ENCODE results near the gene DARS1.

DARS1 gene

DNA sequence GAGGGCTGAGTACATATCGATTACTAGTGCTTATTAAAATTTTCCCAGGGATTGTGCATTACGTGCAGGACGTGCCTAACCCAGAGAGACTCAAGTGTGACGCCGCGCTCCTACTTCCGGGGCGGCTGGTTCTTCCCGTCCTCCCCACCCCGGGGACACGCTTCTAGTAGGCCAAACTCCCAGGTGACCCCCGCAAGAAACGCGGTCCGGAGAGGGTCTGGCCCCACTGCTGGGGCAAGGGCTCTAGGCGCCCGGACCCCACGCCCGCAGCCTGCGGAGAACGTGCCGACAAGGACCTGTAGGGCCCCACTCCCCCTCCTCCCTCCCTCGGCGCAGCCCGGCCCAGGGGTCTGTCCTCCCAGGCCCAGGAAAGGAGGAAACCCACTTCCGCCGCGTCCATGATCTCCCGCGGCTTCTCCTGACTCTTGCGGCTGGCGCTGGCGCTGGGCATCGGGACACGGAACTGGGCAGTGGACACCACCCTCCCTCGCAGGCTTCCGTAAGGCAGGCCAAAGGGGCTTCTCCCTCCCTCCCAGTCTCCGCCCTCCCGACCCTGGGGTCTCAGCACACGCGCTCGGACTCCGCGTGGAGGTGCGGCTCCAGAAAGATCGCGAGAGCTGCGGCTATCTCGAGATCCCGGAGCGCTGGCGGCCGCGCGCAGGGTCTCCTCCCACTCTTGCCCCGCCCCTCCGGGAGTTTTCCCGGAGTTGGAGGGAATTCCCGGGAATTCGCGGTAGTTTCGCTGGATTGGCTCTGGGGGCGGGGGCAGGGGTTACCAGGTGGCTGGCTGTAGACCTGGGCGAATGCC, at the start of gene DARS1:
Gene DARS1, minus strand, starts transcription at position 609 of the 808 bp plus-strand sequence. Its CDS starts 158 bp downstream, at position 451.
- DNase-seq (ENCODE audit: low read depth, low spot score) = peak; percentile 77

DNA sequence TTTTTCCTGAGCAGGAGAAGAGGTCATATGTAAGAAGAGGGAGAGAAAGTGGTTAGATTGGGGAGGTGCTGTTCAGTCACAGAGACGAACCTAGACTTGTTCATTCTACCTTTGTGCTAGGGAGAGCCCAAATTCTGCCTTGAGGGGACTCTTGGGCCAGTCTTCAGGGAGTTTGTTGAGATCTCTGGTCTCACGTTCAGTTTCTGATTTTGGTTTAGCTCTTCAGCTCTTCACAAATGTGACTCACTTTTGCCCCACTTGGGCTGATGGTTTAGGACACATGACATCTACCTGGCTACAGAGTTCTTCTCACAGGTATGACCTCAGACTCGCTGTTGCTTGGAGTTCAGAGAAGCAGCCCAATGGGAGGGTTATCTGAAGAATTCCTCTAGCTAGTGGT, 49.2 kb upstream of the DARS1 start:
- DNase-seq (ENCODE audit: low read depth, low spot score) = no peak

GRCh38 chr2:136032817-136033535, 47.5 kb upstream of the DARS1 start:
- DNase-seq (ENCODE audit: low read depth, low spot score) = no peak

DNA sequence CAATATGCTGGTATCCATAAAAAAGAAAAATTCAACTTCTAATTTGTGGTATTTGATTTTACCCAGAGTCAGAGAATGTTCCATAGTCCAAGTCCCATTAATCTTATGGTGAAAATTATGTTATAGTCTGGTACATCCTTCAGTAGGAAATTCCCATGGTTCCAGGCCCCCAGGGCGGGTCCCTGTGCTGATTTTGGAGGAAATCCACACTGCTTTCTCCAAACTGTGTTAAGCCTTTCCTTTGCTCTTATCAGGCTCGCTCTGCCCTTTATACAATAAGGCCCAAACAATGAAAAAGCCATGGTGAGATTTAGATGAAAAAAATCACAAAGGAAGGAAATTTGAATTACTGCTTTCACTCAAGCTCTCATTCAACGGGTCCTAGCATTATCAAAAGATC, 46.8 kb upstream of the DARS1 start:
- DNase-seq (ENCODE audit: low read depth, low spot score) = no peak

- no peak for DNase-seq (ENCODE audit: low read depth, low spot score)
Observed at GRCh38 chr2:136031711-136032110, 46.3 kb upstream of the DARS1 start.

DNA sequence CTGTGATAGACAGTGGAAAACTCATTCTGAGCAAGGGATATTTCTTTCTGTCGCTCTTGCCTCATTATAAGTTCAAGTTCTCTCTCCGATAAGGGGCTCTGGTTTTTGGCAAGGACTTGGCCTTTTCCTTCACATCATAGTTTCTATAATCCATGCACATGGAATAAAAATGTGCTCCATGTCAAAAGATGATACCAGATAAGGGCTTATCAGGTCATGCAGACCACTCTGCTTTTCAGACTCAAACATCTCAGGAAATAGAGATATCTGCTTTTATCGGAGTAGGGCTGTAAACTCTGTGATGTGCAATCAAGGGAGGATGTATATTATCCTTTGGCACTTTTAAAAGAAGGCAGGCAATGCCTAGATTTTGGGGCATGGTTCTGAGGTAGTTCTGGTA, 45.0 kb upstream of the DARS1 start:
- no peak for DNase-seq (ENCODE audit: low read depth, low spot score)

DNA sequence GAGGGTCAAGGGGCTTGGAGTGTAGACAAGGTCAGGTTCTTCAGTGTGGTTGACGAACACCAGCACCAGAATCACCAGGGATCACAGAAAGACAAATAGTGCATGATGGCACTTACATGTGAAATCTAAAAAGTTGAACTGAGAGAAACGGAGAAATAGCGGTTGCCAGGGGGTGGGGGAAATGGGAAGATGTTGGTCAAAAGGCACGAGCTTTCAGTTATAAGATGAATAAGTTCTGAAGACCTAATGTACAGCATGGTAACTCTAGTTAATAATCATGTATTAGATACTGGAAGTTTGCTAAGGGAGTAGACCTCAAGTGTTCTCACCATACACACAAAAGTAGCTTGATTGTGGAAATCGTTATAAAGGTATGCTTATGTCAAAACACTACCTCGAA, 43.7 kb upstream of the DARS1 start:
- DNase-seq (ENCODE audit: low read depth, low spot score) = no peak

DNA sequence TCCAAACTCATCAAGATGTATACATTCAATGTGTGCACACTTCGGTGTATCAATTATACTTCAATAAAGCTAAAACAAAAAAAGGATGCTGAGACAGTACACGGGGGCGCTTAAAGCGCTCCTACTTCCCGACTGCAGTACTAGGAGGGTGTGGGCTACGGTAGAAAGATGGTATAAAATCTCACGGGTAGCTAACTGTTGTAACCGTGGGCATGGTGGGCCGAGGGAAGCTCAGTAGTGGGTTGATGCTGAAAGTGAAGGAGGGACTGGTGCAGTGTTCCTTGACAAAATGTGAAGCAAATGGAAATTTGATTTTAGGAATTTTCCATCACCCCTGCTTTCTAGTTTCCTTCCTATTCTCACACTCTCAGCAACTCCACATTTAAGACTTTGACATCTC, 42.6 kb upstream of the DARS1 start:
- DNase-seq (ENCODE audit: low read depth, low spot score) = no peak

DNA sequence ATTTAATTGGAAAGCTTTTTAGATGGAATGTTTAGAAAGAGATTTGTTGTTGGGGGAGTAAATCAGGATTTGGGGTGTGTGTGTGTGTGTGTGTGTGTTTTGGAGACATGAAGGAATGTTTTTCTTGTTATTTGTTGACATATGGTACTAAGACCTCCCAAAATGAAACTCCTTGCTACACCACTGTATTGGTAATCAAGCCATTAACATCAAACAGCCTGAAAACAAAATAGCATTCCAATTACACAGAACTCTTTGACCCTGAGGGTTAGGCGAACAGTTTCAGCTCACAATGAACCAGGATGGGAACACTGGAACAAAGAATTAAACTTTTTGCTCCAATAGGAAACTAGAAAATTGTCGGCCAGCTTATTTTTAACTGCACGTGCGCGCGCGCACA, 41.7 kb upstream of the DARS1 start:
- DNase-seq (ENCODE audit: low read depth, low spot score) = no peak

GRCh38 chr2:136025057-136025973, 39.9 kb upstream of the DARS1 start:
- DNase-seq (ENCODE audit: low read depth, low spot score) = peak; percentile 10

GRCh38 chr2:136024616-136025015, 39.2 kb upstream of the DARS1 start:
- no peak for DNase-seq (ENCODE audit: low read depth, low spot score)

DNA sequence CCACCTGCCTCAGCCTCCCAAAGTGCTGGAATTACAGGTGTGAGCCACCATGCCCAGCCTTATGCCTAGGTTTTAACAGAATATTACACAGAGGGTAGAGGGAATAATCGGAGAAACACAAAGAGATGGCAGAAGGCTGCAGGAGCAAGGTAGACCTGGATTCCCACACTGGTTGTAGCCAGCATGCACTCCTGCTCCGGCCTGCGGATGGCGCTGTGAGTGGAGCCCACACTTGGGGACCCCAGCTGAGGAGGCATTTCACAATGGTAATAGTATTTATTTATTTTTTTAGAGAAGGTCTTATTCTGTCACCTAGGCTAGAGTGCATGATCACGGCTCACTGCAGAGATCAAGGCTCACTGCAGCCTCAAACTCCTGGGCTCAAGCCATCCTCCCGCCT, 38.8 kb upstream of the DARS1 start:
- DNase-seq (ENCODE audit: low read depth, low spot score) = no peak

GRCh38 chr2:136023416-136023815, 38.0 kb upstream of the DARS1 start:
- DNase-seq (ENCODE audit: low read depth, low spot score) = no peak

DNA sequence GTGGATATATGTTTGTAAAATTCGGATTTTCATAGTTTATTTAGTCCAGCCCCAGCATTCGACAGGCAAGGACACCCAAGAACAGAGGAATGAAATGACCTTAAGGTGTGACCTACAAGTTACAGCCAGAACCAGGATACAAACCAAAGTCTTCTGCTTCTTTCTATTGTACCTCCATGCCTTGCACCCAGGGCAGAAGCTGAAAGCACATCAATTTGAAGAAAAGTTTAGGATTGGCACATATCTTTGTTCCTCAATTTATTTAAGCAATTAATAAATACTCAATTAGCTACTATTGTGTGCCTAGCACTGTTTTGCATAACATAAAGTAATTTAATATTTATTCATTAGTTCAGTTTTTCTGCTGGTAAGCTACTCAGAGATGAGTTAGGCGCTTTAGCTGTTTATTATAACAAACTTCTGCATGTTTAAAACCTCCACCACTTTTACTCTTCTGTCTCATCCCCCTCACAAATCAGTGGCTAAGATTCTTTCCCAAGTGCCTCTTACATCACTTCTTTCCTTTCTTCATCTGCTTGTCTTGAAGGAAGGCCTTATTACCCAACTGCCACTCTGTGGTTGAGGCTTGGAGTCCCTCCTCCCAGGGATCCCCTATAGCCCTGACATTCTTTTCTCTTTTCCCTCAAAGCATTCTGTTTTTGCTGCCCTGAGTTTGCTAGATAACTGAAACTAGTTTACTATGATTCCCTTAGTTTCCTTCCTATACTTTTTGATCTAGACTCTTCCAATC, 37.1 kb upstream of the DARS1 start:
- no peak for DNase-seq (ENCODE audit: low read depth, low spot score)

- no peak for DNase-seq (ENCODE audit: low read depth, low spot score)
Observed at GRCh38 chr2:136021976-136022375, 36.5 kb upstream of the DARS1 start.

DNA sequence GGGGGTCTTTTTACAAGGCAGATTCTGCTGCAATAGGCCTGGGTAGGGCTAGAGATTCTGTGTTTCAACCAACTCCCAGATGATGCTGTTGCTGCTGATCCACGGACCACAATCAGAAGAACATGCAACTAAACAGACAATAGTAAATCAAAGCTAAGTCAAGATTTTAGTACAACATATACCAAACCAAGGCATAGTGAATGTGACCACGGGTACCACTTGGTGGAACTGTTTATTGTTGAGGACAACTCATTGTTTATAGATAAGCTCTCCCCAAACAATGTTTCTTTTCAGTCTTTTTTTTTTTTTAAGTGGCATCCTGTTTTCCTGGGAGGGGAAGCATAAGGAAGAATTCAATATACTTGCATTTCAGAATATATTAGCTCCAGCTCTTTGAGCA, 36.0 kb upstream of the DARS1 start:
- no peak for DNase-seq (ENCODE audit: low read depth, low spot score)

DNA sequence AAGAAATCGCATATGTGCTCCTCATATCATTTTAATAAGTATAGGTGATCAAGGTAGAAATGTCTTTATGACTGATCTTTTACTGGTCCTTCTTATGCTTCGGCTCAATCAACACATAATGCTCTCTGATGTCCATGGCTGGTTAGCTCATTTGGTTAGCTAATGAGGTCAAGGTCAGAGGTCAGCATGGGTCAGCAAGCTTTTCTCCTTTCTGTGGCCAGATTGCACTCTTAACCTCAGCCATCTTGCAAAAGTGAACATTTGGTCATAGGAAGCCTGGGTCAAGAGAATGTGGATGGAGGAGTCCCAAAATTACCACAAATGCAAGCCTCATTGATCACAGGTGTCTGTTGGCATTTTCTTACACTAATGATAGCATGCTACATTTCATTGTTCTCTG, 35.4 kb upstream of the DARS1 start:
- DNase-seq (ENCODE audit: low read depth, low spot score) = no peak

DNA sequence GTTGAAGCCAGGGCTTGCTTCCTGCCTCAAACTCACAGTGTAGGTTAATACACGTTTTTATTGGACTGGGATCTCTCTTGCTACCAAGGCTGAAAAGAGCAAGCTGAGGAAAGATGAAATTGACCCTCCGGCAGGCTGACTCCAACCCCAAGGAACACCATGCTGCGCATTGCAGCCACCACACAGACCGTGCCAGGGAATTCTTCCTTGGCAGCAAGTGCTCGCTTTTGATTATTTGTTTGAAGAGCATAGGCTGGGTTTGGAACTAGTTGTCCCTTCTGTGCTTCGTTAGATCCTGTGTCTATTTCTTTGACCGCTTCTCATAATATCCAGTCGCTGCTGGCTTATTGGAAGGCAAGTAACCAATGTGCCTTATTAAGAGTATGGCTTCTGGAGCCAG, 34.4 kb upstream of the DARS1 start:
- no peak for DNase-seq (ENCODE audit: low read depth, low spot score)

DNA sequence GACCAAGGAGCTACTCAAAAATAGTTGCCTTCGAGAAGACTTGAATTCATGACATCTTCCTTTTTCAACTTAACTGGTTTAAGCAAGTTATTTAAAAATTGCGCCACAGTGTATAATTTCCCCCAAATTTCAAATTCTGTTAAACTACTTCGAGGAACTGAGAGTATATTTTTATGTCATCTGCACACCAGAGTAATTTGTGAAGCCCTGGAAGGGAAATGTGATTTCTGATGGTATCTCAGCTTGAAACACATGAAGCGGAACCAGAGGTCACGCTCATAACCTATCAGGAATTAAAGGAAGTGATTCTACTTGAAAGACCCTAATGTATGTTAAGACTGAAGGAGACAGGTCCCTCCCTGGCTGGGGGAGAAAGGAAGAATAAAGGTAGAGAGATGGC, 33.9 kb upstream of the DARS1 start:
- no peak for DNase-seq (ENCODE audit: low read depth, low spot score)

DNA sequence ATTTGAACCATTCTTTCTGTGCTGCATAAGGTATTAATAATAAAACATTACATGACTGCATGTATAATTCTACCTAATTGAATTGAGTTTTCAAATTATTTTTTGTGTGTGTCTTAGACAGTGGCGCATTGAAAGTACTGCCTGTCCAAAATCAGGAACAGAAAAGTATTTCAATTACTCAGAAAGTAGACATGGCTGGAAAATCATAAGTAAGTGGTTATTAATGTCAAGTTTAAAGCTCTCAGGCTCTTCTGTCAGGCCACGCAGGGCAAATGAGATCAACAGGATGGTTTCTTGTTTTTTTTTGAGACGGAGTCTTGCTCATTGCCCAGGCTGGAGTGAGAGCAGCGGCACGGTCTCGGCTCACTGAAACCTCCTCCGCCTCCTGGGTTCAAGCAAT, 32.4 kb upstream of the DARS1 start:
- DNase-seq (ENCODE audit: low read depth, low spot score) = no peak

DNA sequence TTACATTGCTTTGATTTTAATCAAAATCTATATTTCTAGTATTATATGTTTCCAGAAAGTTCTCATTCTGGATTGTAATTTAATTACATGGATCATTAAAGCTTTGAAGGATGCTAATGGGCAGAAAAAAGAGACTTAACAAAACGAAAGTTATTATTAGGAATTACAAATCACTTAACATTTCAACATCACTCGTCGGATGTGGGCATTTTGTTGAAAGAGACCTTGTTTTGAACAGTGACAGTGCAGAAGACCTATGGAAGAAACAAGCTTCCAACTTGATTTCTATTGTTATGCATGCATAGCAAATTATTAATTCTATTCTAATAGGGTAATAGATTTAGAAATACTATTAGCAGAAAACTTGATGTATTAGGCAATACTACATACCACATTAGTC, 31.4 kb upstream of the DARS1 start:
- DNase-seq (ENCODE audit: low read depth, low spot score) = no peak
